Measurements from ENCODE around the gene PNPLA8. TPM values are rescaled to one million over a fixed set of nuclear protein-coding genes. Genes with fewer than 3 reads are reported as not detected.

PNPLA8 gene, protein sequence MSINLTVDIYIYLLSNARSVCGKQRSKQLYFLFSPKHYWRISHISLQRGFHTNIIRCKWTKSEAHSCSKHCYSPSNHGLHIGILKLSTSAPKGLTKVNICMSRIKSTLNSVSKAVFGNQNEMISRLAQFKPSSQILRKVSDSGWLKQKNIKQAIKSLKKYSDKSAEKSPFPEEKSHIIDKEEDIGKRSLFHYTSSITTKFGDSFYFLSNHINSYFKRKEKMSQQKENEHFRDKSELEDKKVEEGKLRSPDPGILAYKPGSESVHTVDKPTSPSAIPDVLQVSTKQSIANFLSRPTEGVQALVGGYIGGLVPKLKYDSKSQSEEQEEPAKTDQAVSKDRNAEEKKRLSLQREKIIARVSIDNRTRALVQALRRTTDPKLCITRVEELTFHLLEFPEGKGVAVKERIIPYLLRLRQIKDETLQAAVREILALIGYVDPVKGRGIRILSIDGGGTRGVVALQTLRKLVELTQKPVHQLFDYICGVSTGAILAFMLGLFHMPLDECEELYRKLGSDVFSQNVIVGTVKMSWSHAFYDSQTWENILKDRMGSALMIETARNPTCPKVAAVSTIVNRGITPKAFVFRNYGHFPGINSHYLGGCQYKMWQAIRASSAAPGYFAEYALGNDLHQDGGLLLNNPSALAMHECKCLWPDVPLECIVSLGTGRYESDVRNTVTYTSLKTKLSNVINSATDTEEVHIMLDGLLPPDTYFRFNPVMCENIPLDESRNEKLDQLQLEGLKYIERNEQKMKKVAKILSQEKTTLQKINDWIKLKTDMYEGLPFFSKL
- 16.2 TPM for total RNA-seq

GRCh38 chr7:108525985-108526767 is at the start of gene PNPLA8:
TSS of gene PNPLA8 (minus strand) at chr7:108526135. CDS start at chr7:108515491, 10,644 bp downstream.
- H3K4me1 ChIP-seq (ENCODE audit: control insufficient read depth in 3 of 3, insufficient read depth in 3 of 3, low read length in 3 of 3), result peaks cover 16 to 19% (median 18%) of the 10 kb centered on the region in 3 donors
- H3K36me3 ChIP-seq (ENCODE audit: control insufficient read depth in 3 of 3, insufficient read depth in 3 of 3, low read length in 3 of 3), result no peaks in the 10 kb centered on the region
- H3K27ac ChIP-seq (ENCODE audit: low read depth, low read length), result peak within 1 kb of the TSS; percentile 99
- H3K9me3 ChIP-seq (ENCODE audit: control insufficient read depth in 3 of 3, low read length in 3 of 3), result no peaks in the 10 kb centered on the region
- no peaks in the 10 kb centered on the region for H3K27me3 ChIP-seq (ENCODE audit: control insufficient read depth in 3 of 3, insufficient read depth in 3 of 3, low read length in 3 of 3)
- peak within 1 kb of the TSS; percentile 96 to 97 (median 96) for H3K9ac ChIP-seq (ENCODE audit: low read depth in 1 of 3, low read length in 3 of 3)
- H3K4me3 ChIP-seq (ENCODE audit: low read length in 3 of 3), result peak within 1 kb of the TSS; percentile 90 to 97 (median 91)

GRCh38 chr7:108575156-108575555 is 49.2 kb upstream of the PNPLA8 start:
- Histone ChIP-seq H3K27ac (ENCODE audit: low read depth, low read length) (no peak overlapping the region), H3K4me3 (ENCODE audit: low read length in 3 of 3) (no peak overlapping the region), H3K9ac (ENCODE audit: low read depth in 1 of 3, low read length in 3 of 3) (no peak overlapping the region), H3K9me3 (ENCODE audit: control insufficient read depth in 3 of 3, low read length in 3 of 3) (peaks cover 0 to 3% (median 2%) of the 10 kb centered on the region in 3 donors), H3K27me3 (ENCODE audit: control insufficient read depth in 3 of 3, insufficient read depth in 3 of 3, low read length in 3 of 3) (no peaks in the 10 kb centered on the region), H3K4me1 (ENCODE audit: control insufficient read depth in 3 of 3, insufficient read depth in 3 of 3, low read length in 3 of 3) (peaks cover 0 to 9% (median 5%) of the 10 kb centered on the region in 3 donors), H3K36me3 (ENCODE audit: control insufficient read depth in 3 of 3, insufficient read depth in 3 of 3, low read length in 3 of 3) (peaks cover 11 to 31% (median 25%) of the 10 kb centered on the region in 3 donors)

- peaks cover 0 to 17% (median 13%) of the 10 kb centered on the region in 3 donors for H3K36me3 ChIP-seq (ENCODE audit: control insufficient read depth in 3 of 3, insufficient read depth in 3 of 3, low read length in 3 of 3)
- H3K9me3 ChIP-seq (ENCODE audit: control insufficient read depth in 3 of 3, low read length in 3 of 3), result no peaks in the 10 kb centered on the region
- no peaks in the 10 kb centered on the region for H3K27me3 ChIP-seq (ENCODE audit: control insufficient read depth in 3 of 3, insufficient read depth in 3 of 3, low read length in 3 of 3)
- no peak overlapping the region for H3K9ac ChIP-seq (ENCODE audit: low read depth in 1 of 3, low read length in 3 of 3)
- peaks cover 8 to 22% (median 18%) of the 10 kb centered on the region in 3 donors for H3K4me1 ChIP-seq (ENCODE audit: control insufficient read depth in 3 of 3, insufficient read depth in 3 of 3, low read length in 3 of 3)
- H3K27ac ChIP-seq (ENCODE audit: low read depth, low read length), result no peak overlapping the region
- no peak overlapping the region for H3K4me3 ChIP-seq (ENCODE audit: low read length in 3 of 3)
These were observed 46.5 kb upstream of the PNPLA8 start for GRCh38 chr7:108572480-108572879.

DNA sequence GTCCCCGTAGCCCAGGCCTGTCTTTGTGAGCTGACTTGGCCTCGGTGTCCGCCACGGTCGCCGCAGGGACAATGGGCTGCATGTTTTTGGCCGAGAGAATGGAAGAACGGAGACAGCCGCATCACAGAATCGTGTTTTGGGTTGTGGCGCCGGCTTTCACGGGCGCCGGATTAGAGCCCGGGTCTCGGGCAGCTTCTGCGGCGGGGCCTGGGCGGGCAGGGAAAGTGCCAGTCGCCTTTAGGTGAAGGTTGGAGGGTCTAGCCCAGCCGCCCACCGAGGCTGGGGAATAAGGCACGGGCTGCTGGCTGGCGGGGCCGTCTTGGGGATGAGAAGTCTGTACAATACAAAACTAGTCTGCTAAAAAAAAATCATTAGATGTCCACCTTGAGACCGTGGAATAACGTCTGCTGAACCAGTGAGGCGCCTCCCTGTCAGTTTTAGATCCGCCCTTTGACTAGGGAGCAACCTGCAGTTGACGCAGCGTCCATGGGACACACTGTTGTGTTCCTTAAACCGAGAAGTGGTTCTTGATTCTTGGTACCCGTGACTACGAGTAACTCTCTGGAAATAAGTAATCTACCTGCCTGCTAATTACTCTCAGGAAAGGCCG is 44.3 kb upstream of the PNPLA8 start:
- H3K9me3 ChIP-seq (ENCODE audit: control insufficient read depth in 3 of 3, low read length in 3 of 3), result no peaks in the 10 kb centered on the region
- peak overlapping the region; percentile 95 to 99 (median 97) for H3K9ac ChIP-seq (ENCODE audit: low read depth in 1 of 3, low read length in 3 of 3)
- peak overlapping the region; percentile 99 for H3K27ac ChIP-seq (ENCODE audit: low read depth, low read length)
- peak overlapping the region; percentile 89 to 94 (median 93) for H3K4me3 ChIP-seq (ENCODE audit: low read length in 3 of 3)
- H3K27me3 ChIP-seq (ENCODE audit: control insufficient read depth in 3 of 3, insufficient read depth in 3 of 3, low read length in 3 of 3), result no peaks in the 10 kb centered on the region
- H3K36me3 ChIP-seq (ENCODE audit: control insufficient read depth in 3 of 3, insufficient read depth in 3 of 3, low read length in 3 of 3), result peaks cover 0 to 18% (median 13%) of the 10 kb centered on the region in 3 donors
- peaks cover 11 to 26% (median 18%) of the 10 kb centered on the region in 3 donors for H3K4me1 ChIP-seq (ENCODE audit: control insufficient read depth in 3 of 3, insufficient read depth in 3 of 3, low read length in 3 of 3)

GRCh38 chr7:108569381-108570145 is 43.6 kb upstream of the PNPLA8 start, which contains the start of the genes DNAJB9 and THAP5:
TSS of gene DNAJB9 (plus strand) at chr7:108569874. CDS start at chr7:108571727, 1,853 bp downstream.
TSS of gene THAP5 (minus strand) at chr7:108569706. CDS start at chr7:108569569, 137 bp downstream.
- no peaks in the 10 kb centered on the region for H3K27me3 ChIP-seq (ENCODE audit: control insufficient read depth in 3 of 3, insufficient read depth in 3 of 3, low read length in 3 of 3)
- H3K4me1 ChIP-seq (ENCODE audit: control insufficient read depth in 3 of 3, insufficient read depth in 3 of 3, low read length in 3 of 3), result peaks cover 11 to 26% (median 18%) of the 10 kb centered on the region in 3 donors
- peaks cover 0 to 17% (median 16%) of the 10 kb centered on the region in 3 donors for H3K36me3 ChIP-seq (ENCODE audit: control insufficient read depth in 3 of 3, insufficient read depth in 3 of 3, low read length in 3 of 3)
- peak within 1 kb of the TSS; percentile 92 to 98 (median 93) for H3K4me3 ChIP-seq (ENCODE audit: low read length in 3 of 3)
- H3K27ac ChIP-seq (ENCODE audit: low read depth, low read length), result peak within 1 kb of the TSS; percentile 99
- no peaks in the 10 kb centered on the region for H3K9me3 ChIP-seq (ENCODE audit: control insufficient read depth in 3 of 3, low read length in 3 of 3)
- peak within 1 kb of the TSS; percentile 97 to 99 (median 99) for H3K9ac ChIP-seq (ENCODE audit: low read depth in 1 of 3, low read length in 3 of 3)

GRCh38 chr7:108568801-108569380 is 43.0 kb upstream of the PNPLA8 start:
- H3K27ac ChIP-seq (ENCODE audit: low read depth, low read length), result peak overlapping the region; percentile 99
- H3K4me1 ChIP-seq (ENCODE audit: control insufficient read depth in 3 of 3, insufficient read depth in 3 of 3, low read length in 3 of 3), result peaks cover 11 to 26% (median 18%) of the 10 kb centered on the region in 3 donors
- H3K9me3 ChIP-seq (ENCODE audit: control insufficient read depth in 3 of 3, low read length in 3 of 3), result no peaks in the 10 kb centered on the region
- peaks cover 0 to 21% (median 19%) of the 10 kb centered on the region in 3 donors for H3K36me3 ChIP-seq (ENCODE audit: control insufficient read depth in 3 of 3, insufficient read depth in 3 of 3, low read length in 3 of 3)
- H3K27me3 ChIP-seq (ENCODE audit: control insufficient read depth in 3 of 3, insufficient read depth in 3 of 3, low read length in 3 of 3), result no peaks in the 10 kb centered on the region
- H3K4me3 ChIP-seq (ENCODE audit: low read length in 3 of 3), result peak overlapping the region; percentile 92 to 98 (median 93)
- H3K9ac ChIP-seq (ENCODE audit: low read depth in 1 of 3, low read length in 3 of 3), result peak overlapping the region; percentile 97 to 99 (median 99)

DNA sequence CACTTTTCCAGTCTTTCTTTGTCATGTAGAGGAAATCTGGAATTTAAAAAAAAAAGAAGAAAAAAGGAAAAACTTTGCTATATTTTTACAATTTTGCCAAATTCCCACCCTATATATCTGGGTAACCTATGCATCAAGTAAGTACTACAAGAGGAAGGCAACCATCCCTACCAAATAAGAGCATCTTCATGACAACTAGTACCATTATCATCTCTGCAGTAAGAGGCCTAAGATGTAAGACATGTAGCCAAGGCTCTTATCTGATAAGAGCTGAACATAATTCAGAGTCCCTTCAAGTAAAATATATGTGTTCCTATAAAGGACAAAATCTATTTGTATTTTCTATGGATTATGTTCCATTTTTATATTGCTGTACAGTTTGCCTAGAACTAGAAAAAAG is 40.1 kb upstream of the PNPLA8 start:
- Histone ChIP-seq H3K27ac (ENCODE audit: low read depth, low read length) (no peak overlapping the region), H3K27me3 (ENCODE audit: control insufficient read depth in 3 of 3, insufficient read depth in 3 of 3, low read length in 3 of 3) (no peaks in the 10 kb centered on the region), H3K9me3 (ENCODE audit: control insufficient read depth in 3 of 3, low read length in 3 of 3) (no peaks in the 10 kb centered on the region), H3K4me1 (ENCODE audit: control insufficient read depth in 3 of 3, insufficient read depth in 3 of 3, low read length in 3 of 3) (peaks cover 11 to 18% (median 18%) of the 10 kb centered on the region in 3 donors), H3K9ac (ENCODE audit: low read depth in 1 of 3, low read length in 3 of 3) (no peak overlapping the region), H3K36me3 (ENCODE audit: control insufficient read depth in 3 of 3, insufficient read depth in 3 of 3, low read length in 3 of 3) (peaks cover 0 to 9% (median 8%) of the 10 kb centered on the region in 3 donors), H3K4me3 (ENCODE audit: low read length in 3 of 3) (no peak overlapping the region)

GRCh38 chr7:108561047-108561619 is 35.2 kb upstream of the PNPLA8 start:
- no peak overlapping the region for H3K9ac ChIP-seq (ENCODE audit: low read depth in 1 of 3, low read length in 3 of 3)

More at GRCh38 chr7:108561047-108561619, 35.2 kb upstream of the PNPLA8 start:
- peaks cover 0 to 9% (median 8%) of the 10 kb centered on the region in 3 donors for H3K36me3 ChIP-seq (ENCODE audit: control insufficient read depth in 3 of 3, insufficient read depth in 3 of 3, low read length in 3 of 3)
- H3K4me1 ChIP-seq (ENCODE audit: control insufficient read depth in 3 of 3, insufficient read depth in 3 of 3, low read length in 3 of 3), result peaks cover 0 to 4% (median 0%) of the 10 kb centered on the region in 3 donors
- no peaks in the 10 kb centered on the region for H3K27me3 ChIP-seq (ENCODE audit: control insufficient read depth in 3 of 3, insufficient read depth in 3 of 3, low read length in 3 of 3)
- no peak overlapping the region for H3K4me3 ChIP-seq (ENCODE audit: low read length in 3 of 3)
- no peaks in the 10 kb centered on the region for H3K9me3 ChIP-seq (ENCODE audit: control insufficient read depth in 3 of 3, low read length in 3 of 3)
- no peak overlapping the region for H3K27ac ChIP-seq (ENCODE audit: low read depth, low read length)
